ENCODE results near the gene CFAP300.

CFAP300 gene

GRCh38 chr11:102005306-102005705, 41.9 kb upstream of the CFAP300 start:
- no peak for DNase-seq (ENCODE audit: low read depth in 1 of 2, low spot score in 1 of 2)
- Histone ChIP-seq H3K27me3 (ENCODE audit: insufficient read depth, poor library complexity, severe bottlenecking) (no peaks in the 10 kb centered on the region), H3K27ac (replicated peaks) (no peak overlapping the region), H3K4me3 (replicated peaks; ENCODE audit: insufficient read depth, low read length) (no peak overlapping the region)
- TF ChIP-seq POLR2AphosphoS5 (IDR thresholded peaks at IDR 0.05; ENCODE audit: low read depth) (no peak), REST (IDR thresholded peaks at IDR 0.05; ENCODE audit: insufficient replicate concordance, low read depth) (no peak), SPI1 (IDR thresholded peaks at IDR 0.05; ENCODE audit: borderline replicate concordance, low read depth) (no peak), CTCF (IDR thresholded peaks at IDR 0.05; ENCODE audit: insufficient read depth, low read length) (no peak), GABPA (IDR thresholded peaks at IDR 0.05; ENCODE audit: low read depth) (no peak)

GRCh38 chr11:102006835-102007566, 40.2 kb upstream of the CFAP300 start:
- TF ChIP-seq POLR2AphosphoS5 (IDR thresholded peaks at IDR 0.05; ENCODE audit: low read depth) = no peak
- no peak for TF ChIP-seq REST (IDR thresholded peaks at IDR 0.05; ENCODE audit: insufficient replicate concordance, low read depth)
- no peak for TF ChIP-seq GABPA (IDR thresholded peaks at IDR 0.05; ENCODE audit: low read depth)
- TF ChIP-seq SPI1 (IDR thresholded peaks at IDR 0.05; ENCODE audit: borderline replicate concordance, low read depth) = no peak
- TF ChIP-seq CTCF (IDR thresholded peaks at IDR 0.05; ENCODE audit: insufficient read depth, low read length) = no peak
- H3K27ac ChIP-seq (replicated peaks) = no peak overlapping the region
- no peaks in the 10 kb centered on the region for H3K27me3 ChIP-seq (ENCODE audit: insufficient read depth, poor library complexity, severe bottlenecking)
- no peak overlapping the region for H3K4me3 ChIP-seq (replicated peaks; ENCODE audit: insufficient read depth, low read length)
- DNase-seq (ENCODE audit: low read depth in 1 of 2, low spot score in 1 of 2) = no peak

GRCh38 chr11:102007567-102008437, 39.4 kb upstream of the CFAP300 start:
- TF ChIP-seq POLR2AphosphoS5 (IDR thresholded peaks at IDR 0.05; ENCODE audit: low read depth) (no peak), CTCF (IDR thresholded peaks at IDR 0.05; ENCODE audit: insufficient read depth, low read length) (no peak), GABPA (IDR thresholded peaks at IDR 0.05; ENCODE audit: low read depth) (no peak), SPI1 (IDR thresholded peaks at IDR 0.05; ENCODE audit: borderline replicate concordance, low read depth) (no peak), REST (IDR thresholded peaks at IDR 0.05; ENCODE audit: insufficient replicate concordance, low read depth) (no peak)
- Histone ChIP-seq H3K4me3 (replicated peaks; ENCODE audit: insufficient read depth, low read length) (no peak overlapping the region), H3K27ac (replicated peaks) (no peak overlapping the region), H3K27me3 (ENCODE audit: insufficient read depth, poor library complexity, severe bottlenecking) (no peaks in the 10 kb centered on the region)
- peak in 1 of 2 experiments; percentile 6 for DNase-seq (ENCODE audit: low read depth in 1 of 2, low spot score in 1 of 2)
